ENCODE measurements around the gene CCDC92B.

DNA sequence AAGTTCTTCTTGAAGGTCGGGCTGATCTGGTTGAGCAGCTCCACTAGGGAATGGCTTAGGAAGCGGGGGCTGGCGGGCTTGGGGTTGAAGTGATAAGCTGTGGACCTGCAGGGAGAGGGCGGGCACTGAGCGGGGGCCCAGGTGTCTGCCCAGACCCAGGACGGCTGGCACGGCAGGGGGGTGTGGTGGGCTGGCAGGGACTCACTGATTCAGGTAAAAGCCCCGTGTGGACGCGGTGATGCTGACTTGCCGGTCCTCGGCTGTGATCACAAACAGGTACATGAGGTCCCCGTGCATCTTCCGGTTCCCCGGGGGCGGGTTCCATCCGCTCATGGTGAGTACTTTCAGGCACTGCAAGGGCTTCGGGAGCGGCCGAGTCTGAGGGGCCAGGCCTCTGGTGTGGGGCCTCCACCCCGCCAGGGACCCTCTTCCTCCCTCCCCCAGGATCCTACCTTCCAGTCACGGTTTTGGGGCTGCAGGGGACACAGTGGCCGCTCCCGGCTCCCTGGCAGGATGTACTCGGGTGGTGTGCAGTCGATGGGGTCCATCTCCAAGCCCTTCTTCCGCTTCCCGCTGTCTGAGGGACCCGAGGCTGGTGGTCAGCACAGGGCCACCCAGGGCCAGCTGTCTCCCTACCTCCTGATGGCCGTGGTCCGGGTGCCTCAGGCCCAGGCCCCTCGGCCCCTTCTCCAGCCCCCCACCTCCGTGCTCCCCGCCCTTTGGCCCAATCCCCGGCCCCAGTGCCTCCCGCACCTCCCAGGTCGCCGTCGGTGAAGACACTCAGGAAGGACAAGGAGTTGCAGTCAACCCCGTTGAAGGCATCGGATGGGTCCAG is 48.1 kb downstream of the CCDC92B start:
- no peak for TF ChIP-seq POLR2A (IDR thresholded peaks at IDR 0.05; ENCODE audit: low read length)
- no peak for TF ChIP-seq GATA1 (IDR thresholded peaks at IDR 0.05; ENCODE audit: low read depth, low read length)

All from erythroblast (primary cell).